ENCODE data around the gene ANKRD62. TPM values are rescaled to one million over a fixed set of nuclear protein-coding genes. Genes with fewer than 3 reads are reported as not detected.

Gene ANKRD62
- total and polyA plus RNA-seq, 2 of the 4 experiments (the other 2 are of a cell fraction) = not detected

DNA sequence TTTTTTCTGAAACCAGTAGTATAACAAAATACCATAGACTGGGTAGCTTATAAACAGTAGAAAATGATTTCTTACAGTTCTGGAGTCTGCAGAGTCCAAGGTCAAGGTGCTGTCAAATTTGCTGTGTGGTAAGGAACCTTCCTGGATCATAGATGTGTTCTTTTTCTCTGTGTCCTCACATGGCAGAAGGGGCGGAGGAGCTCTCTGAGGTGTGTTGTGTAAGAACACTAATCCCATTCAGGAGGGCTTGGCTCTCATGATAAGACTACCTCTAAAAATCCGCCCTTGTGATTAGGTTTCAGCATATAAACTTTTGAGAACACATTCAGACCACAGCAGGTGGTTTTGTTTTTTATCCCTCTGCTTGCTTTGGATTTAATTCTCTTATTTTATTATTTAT is 25.7 kb downstream of the ANKRD62 start:
- dilution Hi-C loops (cut with HindIII; ENCODE audit: low sequenced_read_pairs, unreplicated experiment) = no loop called here

More for the DNA sequence above, 25.7 kb downstream of the ANKRD62 start:
- Histone ChIP-seq H3K4ac (ENCODE audit: low read depth, low read length) (no peak overlapping the region), H4K8ac (ENCODE audit: low read depth in 2 of 2, low read length in 2 of 2) (no peak overlapping the region), H2BK120ac (ENCODE audit: low read depth, low read length) (no peak overlapping the region), H2BK20ac (ENCODE audit: low read depth, low read length) (no peak overlapping the region), H3K27me3 (ENCODE audit: control insufficient read depth, insufficient read depth, low read length) (0 out of 2 replicates have a peak, but pooled peaks cover 2% of the 10 kb centered on the region), H3K4me3 (ENCODE audit: insufficient read depth, low read depth, low read length) (no peak overlapping the region), H2AK9ac (replicated peaks; ENCODE audit: low read depth, low read length, poor library complexity) (no peak overlapping the region), H2BK5ac (ENCODE audit: low read depth, low read length, poor library complexity, severe bottlenecking) (no peak overlapping the region), H3K56ac (ENCODE audit: extremely low read depth, insufficient read depth, low read length) (no peak overlapping the region), H3K79me1 (ENCODE audit: low read depth in 1 of 2, low read length in 2 of 2) (no peaks in the 10 kb centered on the region), H3K4me1 (ENCODE audit: control insufficient read depth, insufficient read depth, low read length) (no peaks in the 10 kb centered on the region), H3K4me2 (ENCODE audit: low read depth, low read length) (no peak overlapping the region), H4K5ac (ENCODE audit: low read depth, low read length) (no peak overlapping the region), H2AK5ac (ENCODE audit: low read depth, low read length) (no peak overlapping the region), H3K36me3 (ENCODE audit: control insufficient read depth, insufficient read depth, low read length) (no peaks in the 10 kb centered on the region), H3K23ac (ENCODE audit: low read depth, low read length) (no peak overlapping the region), H3K14ac (replicated peaks; ENCODE audit: low read depth, low read length) (no peak overlapping the region), H3K9me3 (ENCODE audit: control insufficient read depth, insufficient read depth, low read length) (no peaks in the 10 kb centered on the region), H2AFZ (replicated peaks; ENCODE audit: low read length, poor library complexity) (no peak overlapping the region), H3K27ac (ENCODE audit: insufficient read depth, low read length) (no peak overlapping the region), H4K91ac (ENCODE audit: insufficient read depth, low read depth, low read length) (no peak overlapping the region), H2BK15ac (ENCODE audit: low read depth, low read length) (no peak overlapping the region), H3K18ac (ENCODE audit: low read depth, low read length) (no peak overlapping the region), H4K20me1 (ENCODE audit: insufficient read depth, low read length) (no peaks in the 10 kb centered on the region), H3K9me1 (ENCODE audit: insufficient read depth, low read length) (no peaks in the 10 kb centered on the region), H3K9ac (ENCODE audit: low read depth, low read length) (no peak overlapping the region)
- intact Hi-C loops (cut with micrococcal nuclease) = loop anchor here (10.0 kb wide), 1 partner anchor 385 kb away; no protein-coding TSS in a partner anchor
- TF ChIP-seq RFX5 (IDR thresholded peaks at IDR 0.05; ENCODE audit: low read depth, low read length) (no peak), MAZ (IDR thresholded peaks at IDR 0.05; ENCODE audit: borderline replicate concordance, low read depth, low read length) (no peak), CEBPB (IDR thresholded peaks at IDR 0.05; ENCODE audit: low read depth, low read length) (no peak), MAFK (IDR thresholded peaks at IDR 0.05; ENCODE audit: low read depth, low read length) (no peak)
- TF ChIP-seq, protein P1, sequence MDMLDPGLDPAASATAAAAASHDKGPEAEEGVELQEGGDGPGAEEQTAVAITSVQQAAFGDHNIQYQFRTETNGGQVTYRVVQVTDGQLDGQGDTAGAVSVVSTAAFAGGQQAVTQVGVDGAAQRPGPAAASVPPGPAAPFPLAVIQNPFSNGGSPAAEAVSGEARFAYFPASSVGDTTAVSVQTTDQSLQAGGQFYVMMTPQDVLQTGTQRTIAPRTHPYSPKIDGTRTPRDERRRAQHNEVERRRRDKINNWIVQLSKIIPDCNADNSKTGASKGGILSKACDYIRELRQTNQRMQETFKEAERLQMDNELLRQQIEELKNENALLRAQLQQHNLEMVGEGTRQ (IDR thresholded peaks at IDR 0.05; ENCODE audit: low read depth, low read length) = no peak
- TF ChIP-seq, protein P2, sequence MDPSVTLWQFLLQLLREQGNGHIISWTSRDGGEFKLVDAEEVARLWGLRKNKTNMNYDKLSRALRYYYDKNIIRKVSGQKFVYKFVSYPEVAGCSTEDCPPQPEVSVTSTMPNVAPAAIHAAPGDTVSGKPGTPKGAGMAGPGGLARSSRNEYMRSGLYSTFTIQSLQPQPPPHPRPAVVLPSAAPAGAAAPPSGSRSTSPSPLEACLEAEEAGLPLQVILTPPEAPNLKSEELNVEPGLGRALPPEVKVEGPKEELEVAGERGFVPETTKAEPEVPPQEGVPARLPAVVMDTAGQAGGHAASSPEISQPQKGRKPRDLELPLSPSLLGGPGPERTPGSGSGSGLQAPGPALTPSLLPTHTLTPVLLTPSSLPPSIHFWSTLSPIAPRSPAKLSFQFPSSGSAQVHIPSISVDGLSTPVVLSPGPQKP (IDR thresholded peaks at IDR 0.05; ENCODE audit: borderline replicate concordance, low read depth, low read length) = no peak
- in situ Hi-C loops (cut with MboI; ENCODE audit: low sequenced_read_pairs) = no loop called here
- BruUV-seq (replicated peaks) = no TSS peak
- no peak for DNase-seq
- ATAC-seq (ENCODE audit: low read depth) = no peak
- WGBS, 2 experiments (ENCODE audit: extremely low coverage in 2 of 2, insufficient read length in 1 of 2) = no CpG with 5 or more reads among the region's 2 CpGs
- POLR2A ChIA-PET (ENCODE audit: unreplicated experiment) = no interaction called here
- CTCF ChIA-PET = interaction anchor here (0.6 kb wide), 1 partner anchor 877 kb away, joined by 7 read pairs; no protein-coding TSS in a partner anchor

Measured in IMR-90 (cell line).